ENCODE data around the gene HMGB1. TPM values are rescaled to one million over a fixed set of nuclear protein-coding genes. Genes with fewer than 3 reads are reported as not detected.

Gene HMGB1
- total and polyA plus RNA-seq, 2 of the 13 experiments (the other 11 are each of a cell fraction or from before 2014, with no cell fraction given): 115 to 584 TPM

DNA sequence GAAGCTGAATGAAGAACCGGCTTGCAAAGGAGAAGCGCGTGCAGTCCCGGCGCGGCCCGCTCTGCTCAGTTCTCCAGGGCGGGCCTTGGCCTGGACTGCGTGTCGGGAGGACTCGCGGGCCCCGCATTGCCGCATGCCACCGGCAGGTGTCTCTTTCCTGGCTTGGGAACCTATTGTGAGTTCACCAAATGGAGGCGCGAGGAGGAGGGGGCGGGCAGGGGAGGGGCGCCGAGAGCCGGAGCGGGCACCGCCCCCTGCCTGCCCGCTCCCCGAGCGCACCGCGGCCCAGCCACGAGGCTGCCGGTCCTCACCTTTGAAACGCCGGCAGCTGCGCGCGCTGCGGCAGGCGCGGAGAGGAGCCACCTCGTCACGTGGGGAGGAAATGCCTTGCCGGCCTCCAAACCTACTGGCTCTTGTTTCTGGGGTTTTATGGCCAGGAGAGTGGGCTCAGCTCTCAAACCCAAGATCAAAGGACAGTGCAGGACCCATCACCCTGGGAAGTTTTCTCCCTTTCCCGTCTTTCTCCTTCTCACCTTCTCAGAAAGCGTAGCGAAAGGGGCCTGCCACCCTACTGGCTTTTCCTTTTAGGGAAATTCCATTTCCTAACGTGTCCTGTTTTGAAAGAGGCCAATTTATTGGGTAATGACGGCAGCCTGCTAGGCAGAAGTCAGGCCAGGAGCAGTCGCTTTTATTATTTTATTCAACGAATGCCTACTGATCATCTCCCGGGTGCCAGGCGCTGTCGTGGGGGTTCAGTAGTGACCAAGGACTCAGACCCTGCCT, 57.2 kb downstream of the HMGB1 start (continued):
- TF ChIP-seq ZNF772 (CRISPR knock-in tag; IDR thresholded peaks at IDR 0.05) (no peak), TAF15 (IDR thresholded peaks at IDR 0.05; ENCODE audit: low read depth, low read length, poor library complexity, severe bottlenecking) (no peak), TBL1XR1 (IDR thresholded peaks at IDR 0.05; ENCODE audit: borderline replicate concordance, low read length, partially characterized antibody) (no peak), KDM4B (CRISPR knock-in tag; IDR thresholded peaks at IDR 0.05) (no peak), ZNF674 (CRISPR knock-in tag; IDR thresholded peaks at IDR 0.05; ENCODE audit: low read depth) (no peak)
- TF ChIP-seq, protein P1, sequence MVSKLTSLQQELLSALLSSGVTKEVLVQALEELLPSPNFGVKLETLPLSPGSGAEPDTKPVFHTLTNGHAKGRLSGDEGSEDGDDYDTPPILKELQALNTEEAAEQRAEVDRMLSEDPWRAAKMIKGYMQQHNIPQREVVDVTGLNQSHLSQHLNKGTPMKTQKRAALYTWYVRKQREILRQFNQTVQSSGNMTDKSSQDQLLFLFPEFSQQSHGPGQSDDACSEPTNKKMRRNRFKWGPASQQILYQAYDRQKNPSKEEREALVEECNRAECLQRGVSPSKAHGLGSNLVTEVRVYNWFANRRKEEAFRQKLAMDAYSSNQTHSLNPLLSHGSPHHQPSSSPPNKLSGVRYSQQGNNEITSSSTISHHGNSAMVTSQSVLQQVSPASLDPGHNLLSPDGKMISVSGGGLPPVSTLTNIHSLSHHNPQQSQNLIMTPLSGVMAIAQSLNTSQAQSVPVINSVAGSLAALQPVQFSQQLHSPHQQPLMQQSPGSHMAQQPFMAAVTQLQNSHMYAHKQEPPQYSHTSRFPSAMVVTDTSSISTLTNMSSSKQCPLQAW (CRISPR knock-in tag; IDR thresholded peaks at IDR 0.05): no peak; the same call in 1 of the 2 replicates
- TF ChIP-seq, protein P2, sequence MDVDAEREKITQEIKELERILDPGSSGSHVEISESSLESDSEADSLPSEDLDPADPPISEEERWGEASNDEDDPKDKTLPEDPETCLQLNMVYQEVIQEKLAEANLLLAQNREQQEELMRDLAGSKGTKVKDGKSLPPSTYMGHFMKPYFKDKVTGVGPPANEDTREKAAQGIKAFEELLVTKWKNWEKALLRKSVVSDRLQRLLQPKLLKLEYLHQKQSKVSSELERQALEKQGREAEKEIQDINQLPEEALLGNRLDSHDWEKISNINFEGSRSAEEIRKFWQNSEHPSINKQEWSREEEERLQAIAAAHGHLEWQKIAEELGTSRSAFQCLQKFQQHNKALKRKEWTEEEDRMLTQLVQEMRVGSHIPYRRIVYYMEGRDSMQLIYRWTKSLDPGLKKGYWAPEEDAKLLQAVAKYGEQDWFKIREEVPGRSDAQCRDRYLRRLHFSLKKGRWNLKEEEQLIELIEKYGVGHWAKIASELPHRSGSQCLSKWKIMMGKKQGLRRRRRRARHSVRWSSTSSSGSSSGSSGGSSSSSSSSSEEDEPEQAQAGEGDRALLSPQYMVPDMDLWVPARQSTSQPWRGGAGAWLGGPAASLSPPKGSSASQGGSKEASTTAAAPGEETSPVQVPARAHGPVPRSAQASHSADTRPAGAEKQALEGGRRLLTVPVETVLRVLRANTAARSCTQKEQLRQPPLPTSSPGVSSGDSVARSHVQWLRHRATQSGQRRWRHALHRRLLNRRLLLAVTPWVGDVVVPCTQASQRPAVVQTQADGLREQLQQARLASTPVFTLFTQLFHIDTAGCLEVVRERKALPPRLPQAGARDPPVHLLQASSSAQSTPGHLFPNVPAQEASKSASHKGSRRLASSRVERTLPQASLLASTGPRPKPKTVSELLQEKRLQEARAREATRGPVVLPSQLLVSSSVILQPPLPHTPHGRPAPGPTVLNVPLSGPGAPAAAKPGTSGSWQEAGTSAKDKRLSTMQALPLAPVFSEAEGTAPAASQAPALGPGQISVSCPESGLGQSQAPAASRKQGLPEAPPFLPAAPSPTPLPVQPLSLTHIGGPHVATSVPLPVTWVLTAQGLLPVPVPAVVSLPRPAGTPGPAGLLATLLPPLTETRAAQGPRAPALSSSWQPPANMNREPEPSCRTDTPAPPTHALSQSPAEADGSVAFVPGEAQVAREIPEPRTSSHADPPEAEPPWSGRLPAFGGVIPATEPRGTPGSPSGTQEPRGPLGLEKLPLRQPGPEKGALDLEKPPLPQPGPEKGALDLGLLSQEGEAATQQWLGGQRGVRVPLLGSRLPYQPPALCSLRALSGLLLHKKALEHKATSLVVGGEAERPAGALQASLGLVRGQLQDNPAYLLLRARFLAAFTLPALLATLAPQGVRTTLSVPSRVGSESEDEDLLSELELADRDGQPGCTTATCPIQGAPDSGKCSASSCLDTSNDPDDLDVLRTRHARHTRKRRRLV (CRISPR knock-in tag; IDR thresholded peaks at IDR 0.05): no peak
- TF ChIP-seq, protein P3, sequence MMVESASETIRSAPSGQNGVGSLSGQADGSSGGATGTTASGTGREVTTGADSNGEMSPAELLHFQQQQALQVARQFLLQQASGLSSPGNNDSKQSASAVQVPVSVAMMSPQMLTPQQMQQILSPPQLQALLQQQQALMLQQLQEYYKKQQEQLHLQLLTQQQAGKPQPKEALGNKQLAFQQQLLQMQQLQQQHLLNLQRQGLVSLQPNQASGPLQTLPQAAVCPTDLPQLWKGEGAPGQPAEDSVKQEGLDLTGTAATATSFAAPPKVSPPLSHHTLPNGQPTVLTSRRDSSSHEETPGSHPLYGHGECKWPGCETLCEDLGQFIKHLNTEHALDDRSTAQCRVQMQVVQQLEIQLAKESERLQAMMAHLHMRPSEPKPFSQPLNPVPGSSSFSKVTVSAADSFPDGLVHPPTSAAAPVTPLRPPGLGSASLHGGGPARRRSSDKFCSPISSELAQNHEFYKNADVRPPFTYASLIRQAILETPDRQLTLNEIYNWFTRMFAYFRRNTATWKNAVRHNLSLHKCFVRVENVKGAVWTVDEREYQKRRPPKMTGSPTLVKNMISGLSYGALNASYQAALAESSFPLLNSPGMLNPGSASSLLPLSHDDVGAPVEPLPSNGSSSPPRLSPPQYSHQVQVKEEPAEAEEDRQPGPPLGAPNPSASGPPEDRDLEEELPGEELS (CRISPR knock-in tag; IDR thresholded peaks at IDR 0.05): peak; percentile 22; the same call in 1 of the 2 replicates
- TF ChIP-seq, protein P4, sequence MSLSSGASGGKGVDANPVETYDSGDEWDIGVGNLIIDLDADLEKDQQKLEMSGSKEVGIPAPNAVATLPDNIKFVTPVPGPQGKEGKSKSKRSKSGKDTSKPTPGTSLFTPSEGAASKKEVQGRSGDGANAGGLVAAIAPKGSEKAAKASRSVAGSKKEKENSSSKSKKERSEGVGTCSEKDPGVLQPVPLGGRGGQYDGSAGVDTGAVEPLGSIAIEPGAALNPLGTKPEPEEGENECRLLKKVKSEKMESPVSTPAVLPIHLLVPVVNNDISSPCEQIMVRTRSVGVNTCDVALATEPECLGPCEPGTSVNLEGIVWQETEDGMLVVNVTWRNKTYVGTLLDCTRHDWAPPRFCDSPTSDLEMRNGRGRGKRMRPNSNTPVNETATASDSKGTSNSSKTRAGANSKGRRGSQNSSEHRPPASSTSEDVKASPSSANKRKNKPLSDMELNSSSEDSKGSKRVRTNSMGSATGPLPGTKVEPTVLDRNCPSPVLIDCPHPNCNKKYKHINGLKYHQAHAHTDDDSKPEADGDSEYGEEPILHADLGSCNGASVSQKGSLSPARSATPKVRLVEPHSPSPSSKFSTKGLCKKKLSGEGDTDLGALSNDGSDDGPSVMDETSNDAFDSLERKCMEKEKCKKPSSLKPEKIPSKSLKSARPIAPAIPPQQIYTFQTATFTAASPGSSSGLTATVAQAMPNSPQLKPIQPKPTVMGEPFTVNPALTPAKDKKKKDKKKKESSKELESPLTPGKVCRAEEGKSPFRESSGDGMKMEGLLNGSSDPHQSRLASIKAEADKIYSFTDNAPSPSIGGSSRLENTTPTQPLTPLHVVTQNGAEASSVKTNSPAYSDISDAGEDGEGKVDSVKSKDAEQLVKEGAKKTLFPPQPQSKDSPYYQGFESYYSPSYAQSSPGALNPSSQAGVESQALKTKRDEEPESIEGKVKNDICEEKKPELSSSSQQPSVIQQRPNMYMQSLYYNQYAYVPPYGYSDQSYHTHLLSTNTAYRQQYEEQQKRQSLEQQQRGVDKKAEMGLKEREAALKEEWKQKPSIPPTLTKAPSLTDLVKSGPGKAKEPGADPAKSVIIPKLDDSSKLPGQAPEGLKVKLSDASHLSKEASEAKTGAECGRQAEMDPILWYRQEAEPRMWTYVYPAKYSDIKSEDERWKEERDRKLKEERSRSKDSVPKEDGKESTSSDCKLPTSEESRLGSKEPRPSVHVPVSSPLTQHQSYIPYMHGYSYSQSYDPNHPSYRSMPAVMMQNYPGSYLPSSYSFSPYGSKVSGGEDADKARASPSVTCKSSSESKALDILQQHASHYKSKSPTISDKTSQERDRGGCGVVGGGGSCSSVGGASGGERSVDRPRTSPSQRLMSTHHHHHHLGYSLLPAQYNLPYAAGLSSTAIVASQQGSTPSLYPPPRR (CRISPR knock-in tag; IDR thresholded peaks at IDR 0.05; ENCODE audit: borderline replicate concordance): peak; percentile 20; the same call in 1 of the 2 replicates
- TF ChIP-seq, protein P5, sequence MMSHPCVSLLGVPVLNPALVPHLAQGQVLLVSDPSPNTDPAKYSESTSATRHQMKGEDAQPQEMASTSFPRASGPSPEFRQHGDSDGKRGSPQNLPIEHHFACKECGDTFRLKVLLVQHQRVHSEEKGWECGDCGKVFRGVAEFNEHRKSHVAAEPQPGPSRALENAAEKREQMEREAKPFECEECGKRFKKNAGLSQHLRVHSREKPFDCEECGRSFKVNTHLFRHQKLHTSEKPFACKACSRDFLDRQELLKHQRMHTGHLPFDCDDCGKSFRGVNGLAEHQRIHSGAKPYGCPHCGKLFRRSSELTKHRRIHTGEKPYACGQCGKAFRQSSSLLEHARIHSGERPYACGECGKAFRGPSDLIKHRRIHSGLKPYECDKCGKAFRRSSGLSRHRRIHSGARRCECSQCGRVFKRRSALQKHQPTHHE (CRISPR knock-in tag; IDR thresholded peaks at IDR 0.05; ENCODE audit: borderline replicate concordance): no peak

All from HepG2 (cell line).